Gastroesophageal sphincter (tissue), 4 donors: ENCODE measurements around the gene AMPD1. TPM values are rescaled to one million over a fixed set of nuclear protein-coding genes. Genes with fewer than 3 reads are reported as not detected.

ENCODE experiments used
- ATAC-seq: fragments of 150-250 bp; one replicate; pipeline ENCODE4 v1.9.1; 2016; ENCODE audit warnings: mild to moderate bottlenecking, moderate library complexity
- H3K27ac ChIP-seq, 4 donors: fragments of 200-600 bp; sonication (generic) in 3 of 4; 1 replicate in 3 of 4; 2 replicates in 1 of 4; pipeline ENCODE4 v1.5.1; 2016 to 2019
- H3K27me3 ChIP-seq: fragments of 200-600 bp; sonication (generic); one replicate; pipeline ENCODE4 v1.5.1; 2019
- H3K36me3 ChIP-seq, 2 donors: fragments of 200-600 bp; sonication (generic); one replicate each; pipeline ENCODE4 v1.5.1; 2019; ENCODE audit warnings: control low read depth in 1 of 2
- H3K4me1 ChIP-seq, 3 donors: fragments of 200-600 bp; sonication (generic); 1 replicate in 2 of 3; 2 replicates in 1 of 3; pipeline ENCODE4 v1.5.1; 2016 to 2019; ENCODE audit warnings: control low read depth in 2 of 3
- H3K4me3 ChIP-seq, 2 donors: fragments of 200-600 bp; sonication (generic); one replicate each; pipeline ENCODE4 v1.5.1; 2019; ENCODE audit warnings: mild to moderate bottlenecking in 1 of 2, moderate library complexity in 1 of 2
- H3K9me3 ChIP-seq, 3 donors: fragments of 200-600 bp; sonication (generic); one replicate each; pipeline ENCODE4 v1.5.1; 2017 to 2019; ENCODE audit warnings: control low read depth in 2 of 3
- CTCF ChIP-seq, 4 experiments: fragments of 200-600 bp in 2 of 4; fragments of 450-650 bp in 2 of 4; sonication (generic) in 1 of 4; IDR thresholded peaks; one replicate each; pipeline ENCODE4 v1.5.1; 2017 to 2019; ENCODE audit warnings: antibody characterized with exemption in 4 of 4, mild to moderate bottlenecking in 2 of 4, moderate library complexity in 2 of 4
- EP300 ChIP-seq: sonication (generic); formaldehyde crosslinking; IDR thresholded peaks from one replicate; pipeline ENCODE4 v1.6.1; 2017; ENCODE audit warnings: antibody characterized with exemption, mild to moderate bottlenecking
- POLR2A ChIP-seq, 2 donors: fragments of 450-650 bp; IDR thresholded peaks; one replicate each; pipeline ENCODE4 v1.6.1; 2017; ENCODE audit warnings: antibody characterized with exemption in 2 of 2, mild to moderate bottlenecking in 2 of 2, moderate library complexity in 1 of 2
- POLR2AphosphoS5 ChIP-seq: sonication (generic); formaldehyde crosslinking; IDR thresholded peaks from one replicate; pipeline ENCODE4 v1.6.1; 2017; ENCODE audit warnings: antibody characterized with exemption
- WGBS, 2 donors: methylation state at CpG; one replicate each; pipeline ENCODE4 v1.1.5; 2018; ENCODE audit warnings: low coverage in 1 of 2; 5-methylcytosine and 5-hydroxymethylcytosine counted together
- total RNA-seq, 4 donors: library from RNA; depleted of rRNA; stranded (reverse); fragments of >200 nt; gene quantifications; one replicate each; pipeline ENCODE4 v1.1.0, GENCODE V29; 2016

AMPD1 gene
- total RNA-seq, 4 donors from 2014 or later: not detected

- WGBS, 2 donors: 71 to 86% methylated on average over 1 of the region's 1 CpG
- TF ChIP-seq POLR2AphosphoS5: no peak
- no peak for TF ChIP-seq EP300
- TF ChIP-seq POLR2A (IDR thresholded peaks at IDR 0.05): no peak
- no peak for TF ChIP-seq CTCF (IDR thresholded peaks at IDR 0.05)
- no peak overlapping the region for H3K27ac ChIP-seq
- H3K4me1 ChIP-seq: peaks cover 0 to 17% (median 0%) of the 10 kb centered on the region in 3 donors
- no peak for ATAC-seq
- H3K36me3 ChIP-seq: peaks cover 50 to 95% of the 10 kb centered on the region in 2 donors
- no peak overlapping the region for H3K4me3 ChIP-seq
- H3K9me3 ChIP-seq: no peaks in the 10 kb centered on the region
- H3K27me3 ChIP-seq: no peaks in the 10 kb centered on the region
These were observed 40.1 kb upstream of the AMPD1 start for GRCh38 chr1:114735479-114735878.

GRCh38 chr1:114729782-114730181 lies 34.4 kb upstream of the AMPD1 start:
- no peak for ATAC-seq
- Histone ChIP-seq H3K4me3 (no peak overlapping the region), H3K27me3 (no peaks in the 10 kb centered on the region), H3K27ac (no peak overlapping the region), H3K9me3 (no peaks in the 10 kb centered on the region), H3K4me1 (peaks cover 0 to 26% (median 0%) of the 10 kb centered on the region in 3 donors), H3K36me3 (peaks cover 33 to 100% of the 10 kb centered on the region in 2 donors)
- TF ChIP-seq POLR2A (IDR thresholded peaks at IDR 0.05): no peak
- whole genome bisulfite sequencing, 2 donors: 93 to 100% methylated on average over 1 of the region's 1 CpG

GRCh38 chr1:114728553-114728952 lies 33.2 kb upstream of the AMPD1 start:
- no peak overlapping the region for H3K27ac ChIP-seq
- peaks cover 30 to 100% of the 10 kb centered on the region in 2 donors for H3K36me3 ChIP-seq
- peaks cover 0 to 38% (median 0%) of the 10 kb centered on the region in 3 donors for H3K4me1 ChIP-seq
- H3K27me3 ChIP-seq: no peaks in the 10 kb centered on the region
- WGBS, 2 donors: 78 to 82% methylated on average over 2 of the region's 2 CpGs
- TF ChIP-seq CTCF (IDR thresholded peaks at IDR 0.05) (no peak), POLR2AphosphoS5 (no peak), POLR2A (IDR thresholded peaks at IDR 0.05) (no peak), EP300 (no peak)
- ATAC-seq: no peak
- H3K4me3 ChIP-seq: no peak overlapping the region
- no peaks in the 10 kb centered on the region for H3K9me3 ChIP-seq

GRCh38 chr1:114725230-114725629 lies 29.9 kb upstream of the AMPD1 start:
- TF ChIP-seq EP300 (no peak), POLR2AphosphoS5 (no peak), POLR2A (IDR thresholded peaks at IDR 0.05) (no peak), CTCF (IDR thresholded peaks at IDR 0.05) (no peak)
- no peak overlapping the region for H3K27ac ChIP-seq
- H3K27me3 ChIP-seq: no peaks in the 10 kb centered on the region
- H3K9me3 ChIP-seq: no peaks in the 10 kb centered on the region
- peaks cover 0 to 31% (median 0%) of the 10 kb centered on the region in 3 donors for H3K4me1 ChIP-seq
- WGBS, 2 donors: 54 to 78% methylated on average over 1 of the region's 1 CpG
- no peak for ATAC-seq
- H3K4me3 ChIP-seq: no peak overlapping the region
- H3K36me3 ChIP-seq: peaks cover 30 to 100% of the 10 kb centered on the region in 2 donors

GRCh38 chr1:114723915-114724314 lies 28.6 kb upstream of the AMPD1 start:
- Histone ChIP-seq H3K27ac (no peak overlapping the region), H3K4me1 (peaks cover 0 to 22% (median 0%) of the 10 kb centered on the region in 3 donors), H3K27me3 (no peaks in the 10 kb centered on the region), H3K9me3 (no peaks in the 10 kb centered on the region), H3K4me3 (no peak overlapping the region), H3K36me3 (peaks cover 33 to 100% of the 10 kb centered on the region in 2 donors)
- WGBS, 2 donors: 83 to 86% methylated on average over 1 of the region's 1 CpG
- TF ChIP-seq POLR2A (IDR thresholded peaks at IDR 0.05): no peak
- TF ChIP-seq POLR2AphosphoS5: no peak
- no peak for TF ChIP-seq EP300
- TF ChIP-seq CTCF (IDR thresholded peaks at IDR 0.05): no peak
- no peak for ATAC-seq
